HL-60 (cell line): ENCODE measurements around the gene ABLIM1.

ENCODE experiments used
- DNase-seq, 2 experiments: peaks; one replicate each; pipeline ENCODE4 v3.0.0-alpha.2; 2010 to 2020; ENCODE audit warnings: low read depth in 1 of 2, low spot score in 1 of 2
- H3K27ac ChIP-seq: fragments of 250-450 bp; sonication (Bioruptor Pico); replicated peaks from 2 replicates; pipeline ENCODE4 v1.5.1; 2020; ENCODE audit warnings: mild to moderate bottlenecking, moderate library complexity
- H3K27me3 ChIP-seq: fragments of 250-450 bp; sonication (Bioruptor Pico); 2 replicates; pipeline ENCODE4 v1.5.1; 2021; ENCODE audit warnings: mild to moderate bottlenecking, moderate library complexity; ENCODE audit not compliant: insufficient read depth, poor library complexity, severe bottlenecking
- H3K4me3 ChIP-seq: replicated peaks from 2 replicates; pipeline ENCODE4 v1.5.1; 2011; ENCODE audit warnings: mild to moderate bottlenecking, control low read depth, low read length; ENCODE audit not compliant: insufficient read depth
- CTCF ChIP-seq: IDR thresholded peaks from one replicate; pipeline ENCODE4 v1.5.1; 2011; ENCODE audit warnings: low read length, control low read depth, inconsistent platforms; ENCODE audit not compliant: insufficient read depth
- GABPA ChIP-seq: IDR thresholded peaks from 2 replicates; pipeline ENCODE4 v1.6.1; 2012; ENCODE audit warnings: low read depth
- POLR2AphosphoS5 ChIP-seq: IDR thresholded peaks from 2 replicates; pipeline ENCODE4 v1.6.1; 2012; ENCODE audit warnings: low read depth
- REST ChIP-seq: IDR thresholded peaks from 2 replicates; pipeline ENCODE4 v1.6.1; 2012; ENCODE audit warnings: low read depth; ENCODE audit not compliant: insufficient replicate concordance
- SPI1 ChIP-seq: IDR thresholded peaks from 2 replicates; pipeline ENCODE4 v1.6.1; 2012; ENCODE audit warnings: low read depth, mild to moderate bottlenecking, borderline replicate concordance

Gene ABLIM1

GRCh38 chr10:114429581-114430335 is 228.3 kb downstream of the ABLIM1 start:
- no peak for DNase-seq
- H3K27ac ChIP-seq = no peak overlapping the region
- H3K27me3 ChIP-seq = peaks cover 2% of the 10 kb centered on the region
- no peak overlapping the region for H3K4me3 ChIP-seq
- TF ChIP-seq REST (no peak), POLR2AphosphoS5 (no peak), CTCF (no peak), SPI1 (no peak), GABPA (no peak)

GRCh38 chr10:114427124-114427852 is 230.8 kb downstream of the ABLIM1 start:
- TF ChIP-seq CTCF = no peak
- TF ChIP-seq SPI1 = no peak
- TF ChIP-seq POLR2AphosphoS5 = no peak
- no peak for TF ChIP-seq REST
- TF ChIP-seq GABPA = no peak
- Histone ChIP-seq H3K27me3 (peaks cover 2% of the 10 kb centered on the region), H3K4me3 (no peak overlapping the region), H3K27ac (no peak overlapping the region)
- DNase-seq = no peak

- H3K27me3 ChIP-seq = peaks cover 2% of the 10 kb centered on the region
- TF ChIP-seq GABPA (no peak), SPI1 (no peak), POLR2AphosphoS5 (no peak), REST (no peak), CTCF (no peak)
- no peak overlapping the region for H3K4me3 ChIP-seq
- no peak for DNase-seq
- H3K27ac ChIP-seq = no peak overlapping the region
Observed at GRCh38 chr10:114426476-114426875, 231.6 kb downstream of the ABLIM1 start.
